ENCODE data around the gene RAI1. TPM values are rescaled to one million over a fixed set of nuclear protein-coding genes. Genes with fewer than 3 reads are reported as not detected.

Gene RAI1
- total and polyA plus RNA-seq, 2 of the 13 experiments (the other 11 are each of a cell fraction or from before 2014, with no cell fraction given), result 3.4 to 5.2 TPM

- Histone ChIP-seq H3K79me2 (ENCODE audit: insufficient read depth, low read length) (peaks cover 4% of the 10 kb centered on the region), H4K20me1 (ENCODE audit: insufficient read depth, low read length) (peaks cover 10% of the 10 kb centered on the region; the same call in 1 of the 2 replicates)
- no peak for TF ChIP-seq ZNF570 (CRISPR knock-in tag; IDR thresholded peaks at IDR 0.05; ENCODE audit: borderline replicate concordance)
Observed at GRCh38 chr17:17763734-17764133, 82.5 kb downstream of the RAI1 start.

GRCh38 chr17:17765359-17766076 lies 84.3 kb downstream of the RAI1 start:
- ChIA-PET CTCF (ENCODE audit: low intra/inter-chr PET ratio, low total read pairs) (no interaction called here), POLR2A (no interaction called here)
- peaks cover 33% of the 10 kb centered on the region for H3K4me1 ChIP-seq (ENCODE audit: insufficient read depth, low read length)
- H3K36me3 ChIP-seq (replicated peaks in 1 of 2; ENCODE audit: control insufficient read depth in 1 of 2, insufficient read depth in 2 of 2, low read length in 2 of 2), result peaks cover 0 to 11% of the 10 kb centered on the region in 2 experiments; a peak in 3 of 5 replicates
- peaks cover 17% of the 10 kb centered on the region; the same call in 1 of the 2 replicates for H4K20me1 ChIP-seq (ENCODE audit: insufficient read depth, low read length)
- no peak overlapping the region for H2AFZ ChIP-seq (ENCODE audit: low read length)
- H3K79me2 ChIP-seq (ENCODE audit: insufficient read depth, low read length), result peaks cover 4% of the 10 kb centered on the region
- FAIRE-seq (no peak), ATAC-seq (no peak), DNase-seq (ENCODE audit: low spot score) (no peak)
- no peak overlapping the region for H3K4me3 ChIP-seq (replicated peaks in 1 of 3; ENCODE audit: insufficient read depth in 1 of 3, low read depth in 2 of 3, low read length in 3 of 3)
- intact Hi-C loops (cut with micrococcal nuclease; ENCODE audit: unreplicated experiment), result no loop called here
- H3K9ac ChIP-seq (ENCODE audit: insufficient read depth, low read depth, low read length), result no peak overlapping the region
- in situ Hi-C loops (cut with HindIII; ENCODE audit: extremely low pct_ligation_motif_present, low pct_unique_long_range_greater_than_20kb), result no loop called here
- no peaks in the 10 kb centered on the region for H3K27me3 ChIP-seq (ENCODE audit: control insufficient read depth in 1 of 2, insufficient read depth in 2 of 2, low read length in 2 of 2)
- BruUV-seq (replicated peaks), result no TSS peak
- no peaks in the 10 kb centered on the region for H3K9me3 ChIP-seq (ENCODE audit: low read length)
- no peak overlapping the region for H3K4me2 ChIP-seq (ENCODE audit: low read depth, low read length)
- no peak overlapping the region for H3K27ac ChIP-seq (ENCODE audit: extremely low read length, insufficient read depth, low read length)
- WGBS (ENCODE audit: low lambda C conversion rate), result 95% methylated on average over 10 of the region's 14 CpGs
- TF ChIP-seq, protein P1, sequence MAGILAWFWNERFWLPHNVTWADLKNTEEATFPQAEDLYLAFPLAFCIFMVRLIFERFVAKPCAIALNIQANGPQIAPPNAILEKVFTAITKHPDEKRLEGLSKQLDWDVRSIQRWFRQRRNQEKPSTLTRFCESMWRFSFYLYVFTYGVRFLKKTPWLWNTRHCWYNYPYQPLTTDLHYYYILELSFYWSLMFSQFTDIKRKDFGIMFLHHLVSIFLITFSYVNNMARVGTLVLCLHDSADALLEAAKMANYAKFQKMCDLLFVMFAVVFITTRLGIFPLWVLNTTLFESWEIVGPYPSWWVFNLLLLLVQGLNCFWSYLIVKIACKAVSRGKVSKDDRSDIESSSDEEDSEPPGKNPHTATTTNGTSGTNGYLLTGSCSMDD (CRISPR knock-in tag; IDR thresholded peaks at IDR 0.05), result no peak
- no peak for TF ChIP-seq TAF1 (CRISPR knock-in tag; IDR thresholded peaks at IDR 0.05)
- TF ChIP-seq, protein P2, sequence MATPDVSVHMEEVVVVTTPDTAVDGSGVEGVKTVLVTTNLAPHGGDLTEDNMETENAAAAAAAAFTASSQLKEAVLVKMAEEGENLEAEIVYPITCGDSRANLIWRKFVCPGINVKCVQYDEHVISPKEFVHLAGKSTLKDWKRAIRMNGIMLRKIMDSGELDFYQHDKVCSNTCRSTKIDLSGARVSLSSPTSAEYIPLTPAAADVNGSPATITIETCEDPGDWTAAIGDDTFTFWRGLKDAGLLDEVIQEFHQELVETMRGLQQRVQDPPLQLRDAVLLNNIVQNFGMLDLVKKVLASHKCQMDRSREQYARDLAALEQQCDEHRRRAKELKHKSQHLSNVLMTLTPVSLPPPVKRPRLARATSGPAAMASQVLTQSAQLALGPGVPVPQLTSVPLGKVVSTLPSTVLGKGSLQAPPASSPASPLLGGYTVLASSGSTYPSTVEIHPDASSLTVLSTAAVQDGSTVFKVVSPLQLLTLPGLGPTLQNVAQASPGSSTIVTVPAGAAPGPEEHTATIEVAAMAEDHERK (CRISPR knock-in tag; IDR thresholded peaks at IDR 0.05; ENCODE audit: low read depth), result no peak
- TF ChIP-seq FOSL2 (CRISPR knock-in tag; IDR thresholded peaks at IDR 0.05), result no peak
- no peak for TF ChIP-seq NONO (IDR thresholded peaks at IDR 0.05)
- TF ChIP-seq NONO (CRISPR knock-in tag; conservative IDR thresholded peaks at IDR 0.05), result no peak
- TF ChIP-seq ZNF143 (CRISPR knock-in tag; IDR thresholded peaks at IDR 0.05), result no peak
- TF ChIP-seq ZNF576 (CRISPR knock-in tag; IDR thresholded peaks at IDR 0.05), result no peak
- no peak for TF ChIP-seq ZNF350 (CRISPR knock-in tag; IDR thresholded peaks at IDR 0.05; ENCODE audit: borderline replicate concordance, low read depth)
- TF ChIP-seq, protein P3, sequence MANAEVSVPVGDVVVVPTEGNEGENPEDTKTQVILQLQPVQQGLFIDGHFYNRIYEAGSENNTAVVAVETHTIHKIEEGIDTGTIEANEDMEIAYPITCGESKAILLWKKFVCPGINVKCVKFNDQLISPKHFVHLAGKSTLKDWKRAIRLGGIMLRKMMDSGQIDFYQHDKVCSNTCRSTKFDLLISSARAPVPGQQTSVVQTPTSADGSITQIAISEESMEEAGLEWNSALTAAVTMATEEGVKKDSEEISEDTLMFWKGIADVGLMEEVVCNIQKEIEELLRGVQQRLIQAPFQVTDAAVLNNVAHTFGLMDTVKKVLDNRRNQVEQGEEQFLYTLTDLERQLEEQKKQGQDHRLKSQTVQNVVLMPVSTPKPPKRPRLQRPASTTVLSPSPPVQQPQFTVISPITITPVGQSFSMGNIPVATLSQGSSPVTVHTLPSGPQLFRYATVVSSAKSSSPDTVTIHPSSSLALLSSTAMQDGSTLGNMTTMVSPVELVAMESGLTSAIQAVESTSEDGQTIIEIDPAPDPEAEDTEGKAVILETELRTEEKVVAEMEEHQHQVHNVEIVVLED (CRISPR knock-in tag; IDR thresholded peaks at IDR 0.05; ENCODE audit: borderline replicate concordance), result no peak

More at GRCh38 chr17:17763734-17764133, 82.5 kb downstream of the RAI1 start:
- H3K4me1 ChIP-seq (ENCODE audit: insufficient read depth, low read length), result peaks cover 29% of the 10 kb centered on the region
- H3K9me3 ChIP-seq (ENCODE audit: low read length), result no peaks in the 10 kb centered on the region
- H2AFZ ChIP-seq (ENCODE audit: low read length), result no peak overlapping the region
- peaks cover 0 to 18% of the 10 kb centered on the region in 2 experiments; a peak in 3 of 5 replicates for H3K36me3 ChIP-seq (replicated peaks in 1 of 2; ENCODE audit: control insufficient read depth in 1 of 2, insufficient read depth in 2 of 2, low read length in 2 of 2)
- no peak overlapping the region for H3K27ac ChIP-seq (ENCODE audit: extremely low read length, insufficient read depth, low read length)
- 100% methylated on average over 4 of the region's 5 CpGs for WGBS (ENCODE audit: low lambda C conversion rate)
- in situ Hi-C loops (cut with HindIII; ENCODE audit: extremely low pct_ligation_motif_present, low pct_unique_long_range_greater_than_20kb) (no loop called here), intact Hi-C loops (cut with micrococcal nuclease; ENCODE audit: unreplicated experiment) (no loop called here)
- no TSS peak for BruUV-seq (replicated peaks)
- DNase-seq (ENCODE audit: low spot score) (no peak), FAIRE-seq (no peak), ATAC-seq (no peak)
- H3K4me3 ChIP-seq (replicated peaks in 1 of 3; ENCODE audit: insufficient read depth in 1 of 3, low read depth in 2 of 3, low read length in 3 of 3), result no peak overlapping the region
- H3K27me3 ChIP-seq (ENCODE audit: control insufficient read depth in 1 of 2, insufficient read depth in 2 of 2, low read length in 2 of 2), result no peaks in the 10 kb centered on the region
- POLR2A ChIA-PET, result no interaction called here
- H3K9ac ChIP-seq (ENCODE audit: insufficient read depth, low read depth, low read length), result no peak overlapping the region
- no peak overlapping the region for H3K4me2 ChIP-seq (ENCODE audit: low read depth, low read length)
- CTCF ChIA-PET (ENCODE audit: low intra/inter-chr PET ratio, low total read pairs), result no interaction called here

Data from HepG2 (cell line).